ENCODE results near the gene TOR1AIP1.

Gene TOR1AIP1

DNA sequence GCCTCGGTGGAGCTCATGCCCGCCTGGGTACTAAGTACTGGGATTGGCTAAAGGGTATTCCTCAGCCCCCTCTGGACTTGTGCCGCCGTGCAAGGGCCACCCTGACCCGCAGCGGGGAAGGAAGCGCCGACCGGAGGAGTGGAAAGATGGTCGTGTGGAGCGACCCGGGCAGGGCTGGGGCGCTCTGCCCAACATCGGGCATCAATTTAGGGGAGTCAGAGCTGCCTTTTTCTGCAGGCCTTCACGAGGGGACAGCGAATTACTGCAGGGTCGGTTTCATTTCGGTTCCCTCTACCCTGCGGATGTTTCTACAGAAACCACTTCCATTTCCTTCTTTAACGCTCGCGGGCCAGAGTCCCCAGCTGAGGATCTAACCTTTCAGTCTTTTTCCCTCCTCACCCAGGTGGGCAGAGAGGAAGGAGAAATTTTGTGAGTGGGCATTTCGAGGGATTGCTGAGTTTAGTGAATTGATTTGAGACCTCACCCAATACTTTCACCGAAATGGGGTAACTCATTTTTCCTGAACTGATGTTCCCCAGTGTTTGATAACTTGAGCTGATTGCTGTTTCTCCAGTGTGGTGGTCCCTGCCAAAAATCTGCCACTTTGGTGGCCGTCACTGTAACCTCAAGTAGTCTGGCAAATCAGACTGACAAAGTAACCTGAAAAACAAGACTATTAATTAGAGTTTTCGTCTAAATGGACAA lies 1.1 kb downstream of the TOR1AIP1 start:
- DNase-seq, result no peak

DNA sequence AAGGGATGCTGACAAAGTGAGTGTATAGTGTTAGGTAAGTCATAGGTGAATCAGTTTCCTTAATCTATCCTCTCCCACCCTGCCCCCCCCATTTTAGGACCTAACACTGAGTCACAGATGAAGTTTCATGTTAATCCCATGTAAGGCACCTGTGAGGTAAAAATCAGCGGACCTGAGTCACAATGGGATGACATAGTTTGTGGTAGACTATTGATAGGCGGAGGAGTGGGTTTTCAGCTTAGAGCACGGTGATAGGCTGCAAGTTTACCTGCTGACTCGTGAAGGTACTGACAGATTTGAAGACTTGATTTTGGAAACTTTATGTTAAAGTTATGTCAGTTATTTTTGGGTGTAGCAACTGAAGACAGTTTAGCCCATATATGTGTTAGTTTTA lies 1.7 kb downstream of the TOR1AIP1 start:
- peak; percentile 7 for DNase-seq

DNA sequence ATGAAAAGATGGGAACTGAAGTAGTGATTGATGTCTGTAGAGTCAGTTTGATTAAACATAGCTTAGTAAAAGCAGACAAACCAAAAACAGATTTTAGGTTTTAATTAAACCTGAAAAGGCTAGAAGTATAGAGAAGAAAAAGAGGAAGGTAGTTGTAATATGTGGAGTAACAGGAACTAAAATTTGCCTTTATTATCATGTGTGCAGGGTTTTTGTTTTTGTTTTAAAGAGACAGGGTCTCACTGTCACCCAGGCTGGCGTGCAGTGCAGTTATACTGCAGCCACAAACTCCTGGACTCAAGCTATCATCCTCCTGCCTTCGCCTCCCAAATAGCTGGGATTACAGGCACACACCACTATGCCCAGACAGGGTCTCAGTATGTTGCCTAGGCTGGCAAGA lies 6.0 kb downstream of the TOR1AIP1 start:
- no peak for DNase-seq

DNA sequence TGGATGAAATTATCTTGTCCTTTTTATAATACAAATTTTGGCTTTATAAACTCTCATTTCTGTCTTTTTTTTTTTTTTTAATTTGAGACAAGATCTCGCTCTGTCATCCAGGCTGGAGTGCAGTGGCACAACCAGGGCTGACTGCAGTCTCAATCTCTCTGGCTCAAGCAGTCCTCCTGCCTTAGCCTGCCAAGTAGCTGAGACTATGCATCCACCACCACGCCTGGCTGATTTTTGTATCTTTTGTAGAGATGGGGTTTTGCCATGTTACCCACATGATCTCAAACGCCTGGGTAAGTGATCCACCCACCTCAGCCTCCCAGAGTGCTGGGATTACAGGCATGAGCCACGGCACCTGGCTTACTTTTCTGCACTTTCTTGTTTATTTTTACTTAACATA lies 7.5 kb downstream of the TOR1AIP1 start:
- no peak for DNase-seq

DNA sequence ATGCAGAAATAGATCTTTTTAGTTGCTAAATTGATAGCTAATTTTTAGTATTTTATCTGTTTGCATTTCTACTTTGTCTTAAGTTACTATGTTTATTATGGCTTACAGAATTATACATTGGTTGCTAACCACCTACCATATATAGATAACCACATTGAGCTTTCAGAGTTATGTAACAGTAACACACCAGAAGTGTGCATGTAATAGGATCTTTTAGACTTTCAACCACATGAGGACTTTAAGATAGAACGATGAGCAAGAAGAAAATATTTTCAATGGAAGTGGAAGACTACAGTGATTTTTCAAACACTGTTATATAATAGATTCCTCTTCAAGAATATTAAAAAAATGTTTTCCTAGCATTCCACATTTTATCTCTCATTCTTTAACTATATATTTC lies 28.8 kb downstream of the TOR1AIP1 start:
- no peak for DNase-seq

DNA sequence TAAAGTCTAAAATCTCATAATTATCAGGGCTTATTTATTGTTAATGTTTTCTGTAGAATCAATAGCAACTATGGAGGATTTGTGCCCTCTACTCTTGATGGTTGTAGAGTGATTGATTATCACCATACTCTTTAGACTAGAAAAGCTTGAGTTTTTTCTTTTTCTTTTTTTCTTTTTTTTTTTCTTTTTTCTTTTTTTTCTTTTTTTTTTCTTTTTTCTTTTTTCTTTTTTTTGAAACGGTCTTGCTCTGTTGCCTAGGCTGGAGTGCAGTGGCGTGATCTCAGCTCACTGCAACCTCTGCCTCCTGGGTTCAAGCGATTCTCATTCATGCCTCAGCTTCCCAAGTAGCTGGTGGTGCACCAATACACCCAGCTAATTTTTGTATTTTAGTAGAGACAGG lies 29.7 kb downstream of the TOR1AIP1 start:
- DNase-seq, result no peak

DNA sequence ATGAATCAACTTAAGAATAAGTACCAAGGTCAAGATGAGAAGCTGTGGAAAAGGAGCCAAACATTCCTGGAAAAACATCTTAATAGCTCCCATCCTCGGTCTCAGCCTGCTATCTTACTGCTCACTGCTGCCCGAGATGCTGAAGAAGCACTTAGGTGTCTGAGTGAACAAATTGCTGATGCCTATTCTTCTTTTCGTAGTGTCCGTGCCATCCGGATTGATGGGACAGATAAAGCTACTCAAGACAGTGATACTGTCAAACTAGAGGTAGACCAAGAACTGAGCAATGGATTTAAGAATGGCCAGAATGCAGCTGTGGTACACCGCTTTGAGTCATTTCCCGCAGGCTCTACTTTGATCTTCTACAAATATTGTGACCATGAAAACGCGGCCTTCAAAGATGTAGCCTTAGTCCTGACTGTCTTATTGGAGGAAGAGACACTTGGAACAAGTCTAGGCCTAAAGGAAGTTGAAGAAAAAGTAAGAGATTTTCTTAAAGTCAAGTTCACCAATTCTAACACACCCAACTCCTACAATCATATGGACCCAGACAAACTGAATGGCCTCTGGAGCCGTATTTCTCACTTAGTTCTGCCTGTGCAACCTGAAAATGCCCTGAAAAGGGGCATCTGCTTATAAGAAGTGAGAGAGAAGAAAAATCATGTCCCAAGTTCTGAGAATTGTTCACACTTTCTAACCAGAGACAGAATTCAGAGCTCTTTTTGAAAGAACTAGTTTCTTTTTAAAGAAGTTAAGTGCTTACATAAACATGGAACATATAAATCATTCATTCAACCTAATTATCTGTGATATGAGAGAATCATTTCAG lies 35.7 kb downstream of the TOR1AIP1 start:
- DNase-seq, result no peak

DNA sequence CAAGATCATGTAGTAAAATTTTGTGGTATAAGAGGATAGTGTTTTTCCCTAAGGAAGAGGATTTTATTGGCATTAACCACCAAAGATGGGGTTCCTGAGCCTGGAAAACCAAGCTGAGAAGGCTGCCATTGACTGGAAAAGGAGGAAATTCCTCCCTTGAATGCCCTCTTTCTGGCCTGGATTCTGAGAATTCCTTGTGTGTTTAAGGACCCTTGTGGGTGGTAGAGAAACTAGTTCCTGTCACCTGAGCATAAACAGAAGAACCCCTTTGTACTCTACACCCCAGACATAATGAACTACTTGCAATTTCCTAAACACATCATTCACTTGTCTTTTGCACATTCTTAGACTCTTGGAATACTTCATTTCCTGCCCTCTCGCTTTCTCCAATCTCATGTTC lies 39.4 kb downstream of the TOR1AIP1 start:
- no peak for DNase-seq

DNA sequence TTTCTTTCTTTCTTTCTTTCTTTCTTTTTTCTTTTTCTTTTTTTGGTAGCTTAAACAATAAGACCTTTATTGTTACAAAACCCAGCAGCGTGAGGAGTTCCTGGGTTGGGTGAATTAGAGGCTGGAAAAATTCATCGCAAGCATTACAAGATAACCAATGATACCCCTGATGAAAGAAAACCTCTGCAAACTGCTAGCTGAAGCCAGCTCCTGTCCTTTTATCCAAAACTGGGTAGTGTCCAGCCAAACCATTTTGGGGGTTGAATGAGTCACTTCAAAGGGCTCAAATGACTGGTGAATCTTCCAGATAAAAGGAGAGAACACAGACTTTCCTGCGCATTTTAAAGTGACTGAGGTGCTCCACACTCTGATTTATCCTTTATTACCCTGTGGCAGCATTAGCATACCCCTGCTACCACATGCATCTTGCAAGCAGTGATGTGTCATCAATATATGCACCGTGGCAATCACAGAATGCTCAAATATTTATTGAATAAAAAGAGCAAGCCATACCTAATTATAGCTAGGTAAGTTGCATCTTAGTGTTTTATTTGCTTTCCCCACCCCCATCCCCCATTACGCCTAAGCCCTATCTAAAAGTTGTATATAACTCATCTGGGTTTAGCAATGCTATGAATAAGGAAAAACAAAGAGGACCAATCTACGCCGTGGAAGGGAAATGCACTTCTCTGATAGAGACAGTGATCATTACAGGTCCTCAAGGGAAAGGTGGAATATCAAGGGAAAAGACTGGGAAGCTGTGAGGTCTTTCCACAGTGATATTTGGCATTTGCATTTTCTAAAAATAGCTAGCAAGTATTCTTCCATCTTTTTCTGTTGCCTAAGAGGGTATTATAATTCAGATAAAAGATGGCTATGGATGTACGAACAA lies 40.1 kb downstream of the TOR1AIP1 start:
- DNase-seq, result no peak

DNA sequence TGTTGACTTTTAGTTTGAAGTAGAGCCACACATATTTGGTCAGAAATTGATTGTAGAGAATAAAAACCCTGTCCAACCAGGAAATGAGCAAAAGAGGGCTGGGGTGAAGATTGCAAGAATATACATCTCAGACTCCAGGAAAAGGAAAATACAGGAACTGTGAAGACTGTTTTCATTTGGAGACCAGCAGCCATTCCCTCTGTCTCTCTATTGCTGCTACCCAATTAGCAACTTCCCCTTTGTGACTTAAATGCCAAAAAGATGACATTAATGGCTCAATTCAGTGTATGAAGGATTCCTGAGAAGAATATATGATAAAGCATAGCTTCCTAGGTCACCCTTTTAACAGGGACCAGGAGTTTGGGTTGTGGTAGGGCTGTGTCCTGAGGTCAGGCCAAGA lies 40.9 kb downstream of the TOR1AIP1 start:
- no peak for DNase-seq

DNA sequence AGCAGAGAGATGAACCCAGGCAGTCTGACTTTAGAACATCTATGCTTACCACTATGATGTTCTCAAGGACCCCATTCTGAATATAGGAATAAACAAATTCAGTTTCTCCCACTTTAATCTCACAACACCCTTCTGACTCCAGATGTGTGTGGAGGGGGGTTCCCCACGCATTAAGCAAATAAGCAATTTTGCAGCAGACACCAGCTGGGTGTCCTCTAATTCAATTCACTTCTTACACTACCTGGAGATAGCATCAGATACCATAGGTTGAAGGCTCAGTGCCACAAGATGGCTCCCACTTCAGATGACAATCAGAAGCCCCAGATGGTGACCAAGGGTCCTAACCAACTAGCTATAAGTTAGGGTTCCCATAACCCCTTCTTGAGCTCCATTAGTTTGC lies 42.2 kb downstream of the TOR1AIP1 start:
- DNase-seq, result no peak

DNA sequence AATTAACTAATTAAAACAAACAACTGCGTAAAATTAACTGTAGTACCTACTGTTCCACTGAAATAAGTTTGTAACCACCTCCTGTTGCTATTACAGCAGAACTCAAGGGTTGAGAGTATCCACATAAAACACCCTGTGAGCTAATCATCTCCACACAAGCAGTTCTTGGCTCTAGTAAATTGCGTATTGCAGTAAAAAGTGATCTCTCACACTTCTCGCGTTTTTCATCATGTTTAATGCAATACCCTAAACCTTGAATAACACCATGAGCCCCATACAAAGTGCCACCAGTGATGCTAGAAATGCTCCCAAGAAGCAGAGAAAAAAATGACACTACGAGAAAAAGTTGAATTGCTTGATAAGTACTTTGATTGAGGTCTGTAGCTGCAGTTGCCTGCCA lies 43.2 kb downstream of the TOR1AIP1 start:
- DNase-seq, result no peak

DNA sequence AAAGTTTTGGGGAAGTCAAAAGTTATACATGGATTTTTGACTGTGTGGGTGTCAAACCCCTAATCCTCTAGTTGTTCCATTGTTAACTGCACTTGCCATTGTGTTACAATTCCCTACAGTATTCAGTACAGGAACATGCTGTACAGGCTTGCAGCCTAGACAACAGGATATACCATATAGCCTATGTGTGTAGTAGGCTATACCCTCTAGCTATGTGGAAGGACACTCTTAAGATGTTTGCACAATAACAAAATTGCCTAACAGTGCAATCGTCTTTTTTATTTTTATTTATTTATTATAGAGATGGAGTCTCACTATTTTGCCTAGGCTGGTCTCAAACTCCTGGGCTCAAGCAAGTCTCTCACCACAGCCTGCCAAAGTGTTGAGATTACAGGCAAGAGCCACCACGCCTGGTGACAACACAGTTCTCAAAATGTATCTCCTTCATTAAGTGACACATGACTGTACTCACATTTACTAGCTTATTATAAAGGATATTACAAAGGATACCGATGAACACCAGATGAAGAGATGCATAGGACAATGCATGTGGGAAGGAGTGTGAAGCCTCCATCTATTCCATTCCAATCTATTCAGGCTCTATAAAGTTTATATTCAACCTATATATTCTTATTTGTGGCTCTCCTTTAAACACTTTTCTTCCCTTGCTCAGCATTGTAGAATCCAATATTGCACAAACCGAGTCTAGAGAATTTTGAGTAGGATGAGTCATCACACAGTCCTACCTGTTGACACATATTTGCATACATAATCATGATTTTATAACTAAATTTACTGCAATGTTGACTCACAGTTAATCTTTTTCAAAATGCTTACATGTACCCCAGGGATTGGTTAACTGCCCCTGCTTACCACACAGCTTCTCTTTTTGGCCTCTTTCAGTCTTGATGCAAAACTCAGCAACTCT lies 44.1 kb downstream of the TOR1AIP1 start:
- DNase-seq, result no peak

DNA sequence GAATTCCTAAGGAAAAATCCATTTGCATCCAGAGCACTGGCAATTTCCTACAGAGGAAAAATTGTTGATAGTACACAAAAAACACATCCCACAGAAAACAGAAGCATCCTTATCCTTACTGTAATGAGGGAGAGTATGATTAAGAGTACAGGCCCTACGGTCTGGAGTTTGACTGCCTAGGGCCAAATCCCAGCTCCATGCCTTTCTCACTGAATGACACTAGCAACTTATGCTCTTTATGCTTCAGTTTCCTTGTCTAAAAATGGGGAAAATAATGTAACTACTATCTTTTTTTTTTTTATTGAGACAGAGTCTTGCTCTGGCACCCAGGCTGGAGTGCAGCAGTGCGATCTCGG lies 44.7 kb downstream of the TOR1AIP1 start:
- no peak for DNase-seq

DNA sequence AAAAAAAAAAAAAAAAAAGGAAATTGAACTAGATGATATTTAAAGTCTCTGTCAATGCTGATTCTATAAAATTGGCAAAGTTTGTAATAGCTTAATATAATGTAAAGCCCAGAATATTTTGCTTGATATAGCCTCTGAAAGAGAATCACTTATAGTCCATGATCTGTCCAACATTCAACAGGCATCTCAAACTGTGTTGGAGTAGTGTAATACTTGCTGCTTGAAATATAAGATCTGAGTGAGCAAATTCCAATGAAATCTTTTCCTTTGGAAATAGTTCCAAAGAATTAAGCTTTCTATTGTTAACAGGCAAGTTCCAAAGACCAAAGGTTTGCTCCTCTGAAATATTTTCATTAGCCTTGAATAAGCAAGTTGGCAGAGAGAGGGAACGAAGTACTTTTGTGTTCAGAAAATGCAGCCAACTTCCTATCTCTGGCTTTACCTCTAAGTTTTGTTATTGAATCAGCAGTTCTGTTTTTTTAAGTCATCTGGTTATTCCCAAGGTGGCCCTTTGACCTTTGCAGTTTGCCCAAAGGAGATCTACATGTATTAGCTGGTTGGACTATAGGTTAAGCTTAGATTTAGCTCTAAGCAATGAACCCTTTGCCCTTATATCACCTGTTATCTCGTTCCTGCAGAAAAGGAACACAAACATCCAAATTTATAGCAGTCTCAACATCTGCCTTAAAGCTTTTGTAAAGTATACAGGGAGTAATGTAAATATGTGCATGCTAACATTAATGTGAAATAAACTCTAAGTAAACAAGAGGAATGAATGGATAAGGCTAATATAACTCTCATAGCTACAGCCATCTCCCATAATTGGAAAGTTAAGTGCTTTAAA lies 48.1 kb downstream of the TOR1AIP1 start:
- DNase-seq, result no peak

DNA sequence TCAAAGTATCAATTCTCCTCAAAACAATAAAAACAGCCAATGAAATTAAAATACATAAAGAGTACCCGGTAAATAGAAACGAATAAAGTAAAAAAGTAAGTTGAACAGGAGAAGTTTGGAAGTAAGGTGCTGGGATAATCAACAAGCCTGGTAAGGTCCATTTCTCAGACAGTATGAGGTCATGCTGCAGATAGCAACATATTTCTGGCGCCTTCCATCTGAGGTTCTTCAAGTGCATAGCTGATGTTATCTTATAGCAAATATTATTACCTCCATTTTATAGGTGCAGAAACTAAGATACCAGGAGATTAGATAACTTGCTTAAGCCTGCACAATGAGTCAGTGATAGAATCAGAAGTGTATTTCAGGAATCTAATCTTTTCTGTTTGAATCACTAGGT lies 48.8 kb downstream of the TOR1AIP1 start:
- DNase-seq, result no peak

DNA sequence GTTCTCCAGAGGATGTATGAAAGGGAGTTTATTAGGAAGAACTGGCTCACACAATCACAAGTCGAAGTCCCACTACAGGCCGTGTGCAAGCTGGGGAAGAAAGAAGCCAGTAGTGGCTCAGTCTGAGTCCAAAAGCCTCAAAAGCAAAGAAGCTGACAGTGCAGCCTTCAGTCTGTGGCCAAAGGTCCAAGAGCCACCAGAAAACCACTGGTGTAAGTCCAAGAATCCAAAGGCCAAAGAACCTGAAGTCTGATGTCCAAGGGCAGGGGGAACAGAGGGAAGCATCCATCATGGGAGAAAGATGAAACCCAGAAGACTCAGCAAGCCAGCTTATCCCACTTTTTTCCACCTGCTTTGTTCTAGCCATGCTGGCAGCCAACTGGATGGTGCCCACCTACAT lies 51.1 kb downstream of the TOR1AIP1 start:
- no peak for DNase-seq

DNA sequence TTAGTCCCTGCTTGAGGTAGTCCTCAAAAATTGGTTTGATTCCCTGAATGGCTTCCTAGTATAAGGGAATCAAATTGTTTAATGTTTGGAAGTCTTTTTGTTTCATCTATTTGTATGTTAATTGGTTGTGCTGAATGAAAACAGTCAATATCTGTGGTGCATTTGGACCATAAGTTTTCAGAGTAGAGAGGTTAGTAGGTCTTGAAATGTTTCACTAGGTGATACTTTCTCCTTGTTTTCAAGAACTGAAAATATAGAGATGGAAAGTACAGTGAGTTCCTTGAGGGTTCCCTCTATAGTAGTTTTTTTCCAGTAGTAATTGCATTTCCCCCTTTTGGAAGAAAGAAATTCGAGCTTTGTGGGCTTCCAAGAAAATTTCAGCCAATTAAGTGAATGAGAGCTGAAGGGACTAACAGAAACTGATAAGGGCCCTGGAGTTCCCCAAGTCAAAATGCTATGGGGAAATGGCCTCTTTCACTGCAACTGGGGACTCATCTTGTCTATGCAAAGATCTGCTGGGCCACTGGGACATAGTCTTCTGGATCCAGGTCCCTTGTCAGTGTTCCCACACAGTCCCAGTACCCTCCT lies 53.9 kb downstream of the TOR1AIP1 start:
- no peak for DNase-seq

DNA sequence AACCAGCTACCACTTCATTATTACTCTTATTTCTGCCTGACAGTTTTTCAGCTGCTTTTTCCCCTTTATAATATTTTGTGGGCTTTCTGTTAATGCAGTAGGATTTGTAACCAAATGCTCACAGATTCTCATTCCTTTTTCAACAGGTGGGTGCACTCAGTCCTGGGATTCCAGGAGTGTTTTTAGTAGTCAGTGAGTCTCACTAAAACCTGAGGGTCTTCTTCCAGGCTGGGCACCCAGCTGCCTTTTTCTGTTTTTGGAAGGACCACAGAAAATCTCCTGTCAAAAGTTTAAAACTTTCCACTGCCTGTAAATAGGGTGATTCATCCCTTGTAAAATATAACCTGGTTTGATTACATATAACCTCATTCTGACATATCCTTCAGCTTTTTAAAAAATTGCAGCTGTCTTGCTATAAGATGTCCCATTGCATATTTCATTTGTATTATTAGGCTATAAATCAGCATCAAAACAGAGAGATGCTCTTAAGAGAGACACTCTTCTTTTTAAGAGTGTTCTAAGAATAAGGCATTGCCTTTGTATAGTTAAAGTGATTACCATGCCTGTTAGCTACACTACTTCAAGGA lies 55.7 kb downstream of the TOR1AIP1 start:
- no peak for DNase-seq

DNA sequence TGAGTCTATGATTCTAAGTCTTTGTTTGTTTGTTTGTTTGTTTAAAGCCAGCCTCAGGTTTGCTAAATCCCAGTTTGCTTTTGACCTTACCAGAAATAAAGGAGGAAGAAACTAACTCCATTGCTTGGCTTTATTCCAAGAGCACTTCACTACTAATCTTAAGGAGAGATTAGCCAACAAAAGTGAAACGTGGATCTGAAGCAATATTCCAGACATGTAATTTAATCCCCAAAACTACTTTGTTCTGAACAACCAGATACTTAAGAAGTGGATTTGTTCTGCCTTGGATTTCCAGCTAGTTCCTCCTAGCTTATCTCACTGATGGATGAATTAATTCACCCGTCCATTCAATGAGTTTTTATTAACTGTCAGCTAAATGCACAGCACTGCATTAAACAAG lies 56.7 kb downstream of the TOR1AIP1 start:
- peak; percentile 28 for DNase-seq

DNA sequence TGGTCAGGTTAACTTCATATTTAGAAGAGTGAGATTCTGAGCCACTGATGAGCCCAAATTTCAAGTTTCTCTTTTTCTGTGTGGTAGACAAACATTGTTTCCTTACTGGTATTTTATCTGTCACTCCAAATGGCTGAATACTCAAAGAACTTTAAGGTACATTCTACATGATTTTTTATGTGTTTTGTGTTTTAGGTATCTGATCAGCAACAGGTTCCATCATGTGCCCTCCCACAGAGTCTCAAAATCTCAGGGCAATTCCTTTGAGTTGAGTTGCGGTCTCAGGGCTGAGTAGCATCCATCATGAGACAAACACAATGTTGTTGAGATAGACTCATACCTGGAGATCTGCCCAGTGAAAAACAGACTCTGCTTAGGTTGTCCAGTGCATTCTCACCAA lies 57.9 kb downstream of the TOR1AIP1 start:
- DNase-seq, result no peak
